GM12801 (cell line): Measurements from ENCODE around the gene CCL18.

Experiments
- CTCF ChIP-seq: IDR thresholded peaks from one replicate; pipeline ENCODE4 v1.5.1; 2011; ENCODE audit warnings: control low read depth; ENCODE audit not compliant: insufficient read length; ENCODE audit errors: extremely low read depth

The CCL18 gene

DNA sequence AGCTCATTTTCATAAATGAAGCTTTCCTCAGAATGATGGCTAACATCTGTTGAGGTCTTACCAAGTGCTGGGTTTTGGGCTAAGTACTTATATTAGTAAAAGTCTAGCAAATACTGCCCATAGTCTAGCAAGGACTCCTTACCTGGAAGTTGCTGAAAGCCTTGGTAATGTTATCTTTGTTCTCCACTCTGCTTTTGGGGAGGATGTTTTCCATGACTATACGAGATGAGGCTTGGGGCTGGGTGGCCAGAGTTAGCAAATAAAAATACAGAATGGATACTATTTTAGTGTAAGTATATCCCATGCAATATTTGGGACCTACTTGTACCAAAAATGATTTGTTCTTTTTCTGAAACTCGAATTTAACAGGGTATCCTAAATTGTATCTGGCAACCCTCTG is 7.7 kb downstream of the CCL18 start:
- TF ChIP-seq CTCF: no peak

DNA sequence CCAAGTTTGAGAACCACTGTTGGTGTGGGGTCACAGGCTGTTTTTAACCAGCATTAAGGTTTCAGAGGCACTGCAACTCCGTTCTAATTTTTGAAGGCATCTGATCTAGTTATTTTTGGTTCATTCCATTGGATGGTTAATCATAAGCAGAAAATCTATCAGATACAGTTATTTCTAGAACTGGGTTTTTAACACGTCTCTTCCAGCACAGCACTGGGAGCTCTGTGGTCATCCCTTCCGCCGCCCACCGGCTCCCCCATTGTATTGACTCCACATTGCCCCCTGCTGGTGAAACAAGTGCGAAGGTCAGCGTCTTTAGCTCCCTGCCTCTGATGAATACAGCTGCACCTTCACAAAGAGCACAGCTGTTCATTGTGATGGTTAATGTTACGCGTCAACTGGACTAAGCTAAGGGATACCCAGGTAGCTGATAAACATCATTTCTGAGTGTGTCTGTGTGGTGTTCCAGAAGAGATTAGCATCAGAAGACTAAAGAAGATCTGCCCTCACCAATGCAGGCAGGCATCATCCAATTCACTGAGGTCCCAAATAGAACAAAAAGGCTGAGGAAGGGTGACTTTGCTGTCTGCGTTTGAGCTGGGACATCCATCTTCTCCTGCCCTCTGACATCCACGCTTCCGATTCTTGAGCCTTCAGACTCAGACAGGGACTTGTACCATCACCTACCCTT is 8.5 kb downstream of the CCL18 start:
- no peak for TF ChIP-seq CTCF

DNA sequence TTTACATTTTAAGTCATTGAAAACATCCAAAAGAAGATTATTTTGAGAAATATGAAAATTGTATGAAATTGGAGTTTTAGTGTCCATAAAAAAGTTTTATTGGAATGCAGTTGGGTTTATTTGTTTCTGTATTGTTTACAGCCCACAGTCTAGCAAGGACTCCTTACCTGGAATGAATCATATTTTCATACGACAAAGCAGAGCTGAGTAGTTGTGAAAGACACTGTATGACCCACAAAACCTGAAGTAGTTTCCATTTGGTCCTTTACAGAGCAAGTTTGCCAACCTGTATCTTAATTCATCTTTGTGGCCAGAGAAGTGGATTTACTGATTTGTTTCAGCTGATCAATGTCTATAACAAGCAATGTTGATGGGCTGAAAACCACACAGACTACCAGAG is 10.3 kb downstream of the CCL18 start:
- TF ChIP-seq CTCF: no peak

- TF ChIP-seq CTCF: no peak
Observed at GRCh38 chr17:36085765-36086164, 21.7 kb downstream of the CCL18 start.

DNA sequence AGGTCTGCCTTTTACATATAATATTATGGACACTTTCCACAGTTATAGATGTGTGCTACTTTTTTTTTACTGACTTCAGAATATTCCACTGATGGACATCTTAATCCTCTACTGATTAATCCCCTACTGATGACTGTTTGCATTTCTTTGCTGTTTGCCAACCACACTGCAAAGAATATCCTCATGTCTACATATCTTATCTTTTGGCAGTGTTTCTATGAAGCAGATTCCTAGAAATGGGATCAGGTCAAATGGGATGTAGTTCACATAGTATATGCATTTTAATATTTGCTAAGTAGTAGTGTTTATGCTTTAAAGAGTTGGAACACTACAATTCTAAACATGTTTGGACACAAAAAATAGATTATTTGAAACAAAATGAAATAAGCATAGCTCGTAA is 22.7 kb downstream of the CCL18 start:
- TF ChIP-seq CTCF: no peak

DNA sequence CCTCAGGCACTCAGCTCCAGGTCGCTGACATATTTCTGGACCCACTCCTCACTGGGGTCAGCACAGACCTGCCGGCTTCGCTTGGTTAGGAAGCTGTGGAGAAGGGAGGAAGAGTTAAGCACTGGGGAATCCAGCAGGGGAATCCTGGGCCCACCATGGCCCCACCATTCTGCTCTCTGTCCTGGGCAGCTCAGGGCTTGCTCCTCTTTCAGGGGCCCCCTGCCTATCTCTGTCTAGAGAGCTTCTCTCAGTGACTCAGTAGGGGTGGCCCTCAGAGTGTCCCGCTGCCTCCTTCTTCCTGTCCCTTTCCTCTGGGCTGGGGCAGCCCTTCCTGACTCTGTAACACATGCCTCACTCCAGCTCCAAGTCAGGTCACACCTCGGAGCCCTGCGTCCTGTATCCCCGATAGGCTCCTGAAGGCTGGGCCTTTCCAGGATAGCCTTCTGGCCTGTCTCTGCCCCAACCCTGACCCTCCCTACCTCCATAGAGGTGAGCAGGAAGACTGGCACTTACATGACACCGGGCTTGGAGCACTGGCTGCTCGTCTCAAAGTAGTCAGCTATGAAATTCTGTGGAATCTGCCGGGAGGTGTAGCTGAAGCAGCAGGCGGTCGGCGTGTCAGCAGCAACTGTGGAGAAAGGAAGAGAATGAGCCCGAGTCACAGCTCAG is 24.7 kb downstream of the CCL18 start:
- no peak for TF ChIP-seq CTCF

DNA sequence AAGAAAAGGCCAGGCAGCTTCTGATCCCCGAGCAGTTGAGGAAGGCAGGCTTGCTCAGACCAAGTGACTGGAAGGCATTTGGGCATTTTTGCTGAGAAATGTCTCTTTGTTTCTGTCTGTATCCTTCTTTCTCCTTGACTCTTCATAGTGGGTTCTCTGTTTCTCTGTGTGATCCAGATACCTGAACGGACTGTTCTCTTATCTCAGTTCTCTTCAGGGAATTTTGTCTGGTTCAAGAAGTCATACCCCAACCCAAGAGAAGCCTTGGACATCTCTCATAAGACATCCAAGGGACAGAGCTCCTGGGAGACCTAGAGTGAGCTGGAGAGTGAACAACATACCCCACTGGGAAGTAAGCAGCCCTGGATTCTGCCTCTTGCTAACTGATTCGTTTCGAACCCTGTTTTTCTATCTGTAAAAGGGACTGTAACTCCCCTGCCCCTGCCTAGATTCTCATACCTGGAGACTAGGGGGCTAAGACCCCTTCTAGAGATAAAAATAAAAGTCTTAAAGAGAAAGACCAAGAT is 25.3 kb downstream of the CCL18 start:
- TF ChIP-seq CTCF: no peak
